Measurements from ENCODE around the gene VWA5B1. TPM values are rescaled to one million over a fixed set of nuclear protein-coding genes. Genes with fewer than 3 reads are reported as not detected.

VWA5B1 gene
- total RNA-seq, 1 donor from 2014 or later = not detected

DNA sequence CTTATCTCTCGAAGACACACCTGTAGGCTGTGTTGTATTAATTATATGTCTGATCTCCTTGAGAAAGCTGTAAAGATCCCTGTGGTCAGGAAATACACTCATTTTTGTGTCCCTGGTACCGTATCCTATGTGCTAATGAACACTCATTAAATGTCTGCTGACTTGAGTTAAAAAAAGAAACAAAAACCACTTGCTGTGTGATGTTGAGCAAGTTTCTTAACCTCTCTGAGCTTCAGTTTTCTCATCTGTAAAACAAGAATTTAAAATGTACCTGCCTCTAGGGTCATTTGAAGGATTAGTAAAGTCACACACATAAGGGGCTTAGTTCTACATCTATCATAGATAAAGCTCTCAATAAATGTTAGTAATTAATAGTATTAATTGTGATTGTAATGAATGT is 91.3 kb downstream of the VWA5B1 start:
- Mint-ChIP-seq H3K27ac (no peak overlapping the region), H3K27me3 (peaks cover 36% of the 10 kb centered on the region), H3K9me3 (no peaks in the 10 kb centered on the region), H3K4me3 (no peak overlapping the region), H3K36me3 (ENCODE audit: low read depth) (no peaks in the 10 kb centered on the region), H3K4me1 (peaks cover 16% of the 10 kb centered on the region)
- ATAC-seq (ENCODE audit: low read depth) = no peak
- no peak for DNase-seq
- intact Hi-C loops (cut with micrococcal nuclease) = no loop called here
- TF ChIP-seq, protein P1, sequence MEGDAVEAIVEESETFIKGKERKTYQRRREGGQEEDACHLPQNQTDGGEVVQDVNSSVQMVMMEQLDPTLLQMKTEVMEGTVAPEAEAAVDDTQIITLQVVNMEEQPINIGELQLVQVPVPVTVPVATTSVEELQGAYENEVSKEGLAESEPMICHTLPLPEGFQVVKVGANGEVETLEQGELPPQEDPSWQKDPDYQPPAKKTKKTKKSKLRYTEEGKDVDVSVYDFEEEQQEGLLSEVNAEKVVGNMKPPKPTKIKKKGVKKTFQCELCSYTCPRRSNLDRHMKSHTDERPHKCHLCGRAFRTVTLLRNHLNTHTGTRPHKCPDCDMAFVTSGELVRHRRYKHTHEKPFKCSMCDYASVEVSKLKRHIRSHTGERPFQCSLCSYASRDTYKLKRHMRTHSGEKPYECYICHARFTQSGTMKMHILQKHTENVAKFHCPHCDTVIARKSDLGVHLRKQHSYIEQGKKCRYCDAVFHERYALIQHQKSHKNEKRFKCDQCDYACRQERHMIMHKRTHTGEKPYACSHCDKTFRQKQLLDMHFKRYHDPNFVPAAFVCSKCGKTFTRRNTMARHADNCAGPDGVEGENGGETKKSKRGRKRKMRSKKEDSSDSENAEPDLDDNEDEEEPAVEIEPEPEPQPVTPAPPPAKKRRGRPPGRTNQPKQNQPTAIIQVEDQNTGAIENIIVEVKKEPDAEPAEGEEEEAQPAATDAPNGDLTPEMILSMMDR (IDR thresholded peaks at IDR 0.05) = no peak
- ChIA-PET POLR2A (no interaction called here), CTCF (no interaction called here)

DNA sequence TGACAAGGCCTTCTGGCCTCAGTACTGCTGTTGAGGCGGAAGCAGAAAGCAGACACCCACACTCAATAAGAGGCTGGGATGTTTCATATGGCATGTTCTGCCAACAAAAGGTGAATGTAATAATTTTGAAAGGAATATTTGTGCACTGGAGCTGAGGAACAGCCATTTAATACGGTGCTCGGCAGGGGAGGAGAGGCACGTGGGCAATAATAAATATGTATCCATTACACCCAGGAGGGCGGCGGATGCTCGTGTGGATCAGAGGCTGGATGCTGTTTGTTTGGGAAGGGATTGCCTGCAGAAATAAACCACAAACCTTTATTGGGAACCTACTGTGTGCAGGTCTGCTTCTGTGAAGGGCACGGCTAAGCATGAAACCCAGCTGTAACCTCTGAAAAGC is 92.0 kb downstream of the VWA5B1 start:
- no peak for DNase-seq
- ChIA-PET POLR2A (no interaction called here), CTCF (no interaction called here)
- Mint-ChIP-seq H3K4me1 (peaks cover 15% of the 10 kb centered on the region), H3K9me3 (no peaks in the 10 kb centered on the region), H3K4me3 (no peak overlapping the region), H3K27ac (no peak overlapping the region), H3K36me3 (ENCODE audit: low read depth) (no peaks in the 10 kb centered on the region), H3K27me3 (peaks cover 41% of the 10 kb centered on the region)
- TF ChIP-seq, protein P1 (IDR thresholded peaks at IDR 0.05) = no peak
- no peak for ATAC-seq (ENCODE audit: low read depth)
- intact Hi-C loops (cut with micrococcal nuclease) = no loop called here

DNA sequence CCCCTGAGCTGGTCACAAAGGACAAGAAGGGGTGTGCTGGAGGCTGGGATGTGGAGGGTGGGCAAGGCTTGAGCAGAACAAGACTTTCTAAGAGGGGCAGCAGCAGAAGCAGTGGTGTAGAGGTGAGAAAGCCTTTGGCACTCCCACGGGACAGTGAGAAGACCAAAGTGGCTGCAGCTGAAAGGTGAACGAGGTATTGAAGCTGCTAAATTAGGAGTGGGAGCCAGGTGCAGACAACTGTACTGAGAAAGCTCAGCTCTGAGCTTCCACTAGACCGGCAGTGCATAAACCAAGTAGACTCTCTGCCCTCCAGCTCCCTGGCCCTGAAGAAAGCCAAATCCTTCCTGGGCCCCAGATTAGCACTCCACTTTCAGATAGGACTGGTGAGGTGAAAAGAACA is 93.0 kb downstream of the VWA5B1 start:
- ChIA-PET POLR2A (no interaction called here), CTCF (no interaction called here)
- intact Hi-C loops (cut with micrococcal nuclease) = loop anchor here (2.0 kb wide), 1 partner anchor 21 kb away; no protein-coding TSS in a partner anchor
- Mint-ChIP-seq H3K27me3 (peaks cover 46% of the 10 kb centered on the region), H3K36me3 (ENCODE audit: low read depth) (no peaks in the 10 kb centered on the region), H3K9me3 (no peaks in the 10 kb centered on the region), H3K27ac (no peak overlapping the region), H3K4me1 (peaks cover 15% of the 10 kb centered on the region), H3K4me3 (no peak overlapping the region)
- ATAC-seq (ENCODE audit: low read depth) (no peak), DNase-seq (no peak)
- TF ChIP-seq, protein P1 (IDR thresholded peaks at IDR 0.05) = no peak

DNA sequence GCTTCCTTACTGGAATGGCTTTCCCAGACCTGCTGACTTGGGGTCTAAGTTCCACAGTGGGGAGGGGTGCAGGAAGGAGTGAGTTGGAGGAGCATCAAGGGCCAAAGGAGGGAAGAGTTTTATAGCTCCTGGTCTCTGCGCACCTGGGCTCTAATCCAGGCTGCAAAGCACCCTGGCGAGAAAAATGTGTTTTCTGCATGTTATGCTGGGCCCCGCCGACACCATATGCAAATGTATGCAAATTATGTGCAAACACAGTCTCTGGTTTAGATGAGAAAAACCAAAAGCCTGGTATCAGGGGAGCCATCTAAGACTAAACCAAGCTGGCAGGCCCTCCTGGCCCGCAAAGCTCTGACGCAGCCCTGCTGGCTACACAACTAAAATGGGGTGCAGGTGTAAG is 95.0 kb downstream of the VWA5B1 start:
- peaks cover 12% of the 10 kb centered on the region for H3K4me1 Mint-ChIP-seq
- intact Hi-C loops (cut with micrococcal nuclease) = loop anchor here (2.0 kb wide), 1 partner anchor 19 kb away; no protein-coding TSS in a partner anchor
- H3K27me3 Mint-ChIP-seq = peaks cover 49% of the 10 kb centered on the region
- TF ChIP-seq, protein P1 (IDR thresholded peaks at IDR 0.05) = no peak
- no peaks in the 10 kb centered on the region for H3K9me3 Mint-ChIP-seq
- no peak overlapping the region for H3K4me3 Mint-ChIP-seq
- no peaks in the 10 kb centered on the region for H3K36me3 Mint-ChIP-seq (ENCODE audit: low read depth)
- DNase-seq (no peak), ATAC-seq (ENCODE audit: low read depth) (no peak)
- CTCF ChIA-PET = no interaction called here
- POLR2A ChIA-PET = no interaction called here
- H3K27ac Mint-ChIP-seq = no peak overlapping the region

DNA sequence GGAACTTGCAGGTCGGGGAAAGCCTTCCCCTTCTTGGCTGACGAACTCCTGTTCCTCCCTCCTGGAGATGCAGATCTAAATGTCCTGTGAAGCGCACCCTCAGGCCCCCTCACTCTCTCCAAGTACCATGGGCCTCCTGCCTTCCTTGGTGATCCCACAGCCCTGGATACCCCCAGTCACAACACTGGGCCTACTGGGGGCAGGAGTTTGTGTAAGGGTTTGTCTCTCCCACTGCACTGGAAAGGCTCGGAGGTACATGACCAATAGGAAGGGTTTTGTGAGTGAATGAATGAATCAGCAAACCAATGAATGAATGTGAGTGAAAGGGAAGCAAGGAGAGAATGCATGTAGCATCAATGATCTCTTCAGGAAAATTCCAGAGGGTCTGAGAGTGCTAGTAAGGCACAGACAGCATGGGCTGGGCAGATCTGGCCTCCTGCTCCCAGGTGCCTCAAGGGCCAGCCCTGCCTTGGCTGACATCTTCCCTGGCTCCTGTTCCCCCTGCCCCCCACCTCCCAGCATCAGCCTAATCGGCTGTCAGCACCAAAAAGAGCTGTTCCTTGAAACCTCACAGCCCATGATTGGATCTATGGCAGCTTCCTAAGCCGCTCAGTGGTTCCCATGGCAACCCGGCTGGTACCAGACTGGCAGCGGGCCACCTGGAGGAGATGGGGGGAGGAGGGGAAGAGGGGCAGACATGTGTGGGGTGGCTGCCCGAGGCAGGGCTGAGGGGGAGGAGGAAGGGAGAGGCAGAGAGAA is 95.8 kb downstream of the VWA5B1 start:
- DNase-seq = no peak
- POLR2A ChIA-PET = no interaction called here

More for the DNA sequence above, 95.8 kb downstream of the VWA5B1 start:
- no peaks in the 10 kb centered on the region for H3K36me3 Mint-ChIP-seq (ENCODE audit: low read depth)
- CTCF ChIA-PET = no interaction called here
- no peak overlapping the region for H3K4me3 Mint-ChIP-seq
- peaks cover 54% of the 10 kb centered on the region for H3K27me3 Mint-ChIP-seq
- TF ChIP-seq, protein P1 (IDR thresholded peaks at IDR 0.05) = no peak
- intact Hi-C loops (cut with micrococcal nuclease) = no loop called here
- H3K4me1 Mint-ChIP-seq = peaks cover 6% of the 10 kb centered on the region
- H3K9me3 Mint-ChIP-seq = no peaks in the 10 kb centered on the region
- H3K27ac Mint-ChIP-seq = no peak overlapping the region
- no peak for ATAC-seq (ENCODE audit: low read depth)

Data from activated B cell treated with CpG ODN at 0.5 μM for 24 hours (primary cell).